Kasumi-1 (cell line): ENCODE data around the gene ATXN1.

Source experiments
- DNase-seq, 2 experiments: peaks; one replicate each; lab custom pipeline; 2025; lab: John Stamatoyannopoulos, UW

The ATXN1 gene

DNA sequence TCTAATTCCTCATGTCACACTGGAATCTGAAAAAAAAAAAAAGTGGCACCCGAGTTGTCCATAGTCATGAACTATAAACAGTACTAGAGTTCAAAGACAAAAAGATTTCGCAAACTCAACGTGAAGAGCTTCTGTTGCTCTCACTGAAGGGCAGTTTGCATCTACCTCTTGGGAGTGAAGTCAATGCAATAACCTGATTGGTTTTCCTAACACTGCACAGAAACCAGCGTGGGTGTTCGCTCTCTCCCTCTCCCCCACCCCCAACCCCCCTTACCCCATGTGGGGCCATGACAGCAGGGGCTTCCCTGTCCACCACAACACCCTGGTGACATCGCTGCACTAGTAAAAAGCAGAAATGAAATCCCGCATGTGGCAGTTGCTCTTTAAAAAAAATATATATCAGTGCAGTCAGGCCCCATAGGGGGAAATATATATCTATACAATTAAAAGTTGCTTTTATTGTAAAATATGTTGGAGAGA is 456.0 kb downstream of the ATXN1 start:
- peak in 1 of 2 experiments; percentile 1 for DNase-seq

DNA sequence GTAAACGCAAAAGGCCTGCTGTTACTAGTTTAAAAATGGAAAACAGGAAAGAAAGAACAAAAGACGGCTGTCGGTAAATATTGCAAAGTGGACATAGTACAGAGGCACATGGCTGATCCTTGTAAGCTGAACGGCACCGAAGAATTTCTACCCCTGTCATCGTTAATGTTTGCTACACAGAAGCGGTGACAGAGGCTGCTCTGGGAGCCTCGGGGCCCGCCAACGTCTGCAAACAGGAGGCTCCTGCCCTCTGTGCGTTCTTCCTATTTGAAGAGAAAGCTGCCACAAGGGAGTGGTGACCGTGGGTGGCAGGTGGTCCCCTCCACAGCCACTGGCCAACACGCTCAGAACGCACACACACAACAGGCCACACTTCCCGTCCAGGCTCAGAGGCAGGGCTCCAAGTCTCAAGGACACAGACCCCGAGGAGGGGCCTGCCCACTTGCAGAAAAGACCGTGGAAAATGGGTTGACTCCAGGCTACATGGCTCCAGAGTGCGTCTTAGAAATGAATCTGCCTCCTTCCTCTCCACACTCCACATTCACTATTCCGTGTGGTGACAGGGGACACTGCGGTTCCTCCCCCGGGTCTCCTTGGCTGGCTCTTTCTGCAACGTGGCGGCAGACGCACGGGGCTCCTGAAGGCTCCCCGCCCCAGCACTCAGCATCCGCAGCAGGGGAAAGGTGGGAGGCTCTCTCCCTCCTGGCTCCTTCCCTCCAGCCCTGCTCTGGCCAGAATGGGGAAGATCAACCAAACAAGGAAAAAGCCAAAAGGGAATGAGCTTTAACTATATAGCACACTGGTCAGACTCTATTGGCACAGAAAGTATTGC is 458.3 kb downstream of the ATXN1 start:
- no peak for DNase-seq

DNA sequence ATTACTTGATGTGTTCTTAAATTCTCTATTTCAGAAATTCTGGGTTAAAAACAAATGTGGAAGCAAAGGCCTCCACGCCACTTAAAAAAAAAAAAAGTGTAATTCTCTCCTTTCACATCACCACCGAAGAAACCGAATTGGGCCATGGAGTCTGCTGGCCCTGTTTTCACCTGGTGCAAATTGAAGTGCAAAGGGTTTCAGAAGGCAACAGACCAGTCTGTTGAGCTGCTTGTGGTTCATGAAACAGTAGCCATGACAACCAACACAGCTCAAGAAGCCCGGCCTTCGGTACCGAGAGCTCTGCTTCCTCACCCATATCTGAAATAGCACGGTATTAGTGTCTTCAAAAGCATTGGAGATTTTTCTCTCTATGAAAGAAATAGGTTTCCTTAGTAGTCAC is 459.7 kb downstream of the ATXN1 start:
- no peak for DNase-seq

- no peak for DNase-seq
Measured at GRCh38 chr6:16299861-16300260, 461.4 kb downstream of the ATXN1 start.

- DNase-seq: no peak
Measured at GRCh38 chr6:16296061-16296670, 465.1 kb downstream of the ATXN1 start.

DNA sequence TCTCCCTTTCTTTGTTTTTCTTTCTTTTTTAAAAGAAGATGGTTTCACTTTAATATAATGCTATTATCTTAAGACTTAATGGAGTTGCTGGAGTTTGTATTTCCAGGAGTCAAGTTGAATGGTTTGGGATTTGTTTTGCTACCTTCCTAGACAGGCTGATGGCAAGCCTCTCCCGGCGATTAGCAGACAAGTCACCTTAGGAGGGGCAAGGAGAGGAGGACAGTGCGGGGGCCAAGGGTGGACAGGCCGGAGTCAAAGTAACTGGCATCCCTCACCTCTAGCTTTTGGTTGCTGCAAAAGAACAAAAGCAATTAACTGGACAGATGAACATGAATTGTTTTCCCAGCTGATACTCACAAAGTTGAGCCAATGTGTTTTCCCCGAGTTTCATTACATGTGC is 465.8 kb downstream of the ATXN1 start:
- no peak for DNase-seq

- DNase-seq: no peak
Measured at GRCh38 chr6:16295060-16295459, 466.2 kb downstream of the ATXN1 start.

DNA sequence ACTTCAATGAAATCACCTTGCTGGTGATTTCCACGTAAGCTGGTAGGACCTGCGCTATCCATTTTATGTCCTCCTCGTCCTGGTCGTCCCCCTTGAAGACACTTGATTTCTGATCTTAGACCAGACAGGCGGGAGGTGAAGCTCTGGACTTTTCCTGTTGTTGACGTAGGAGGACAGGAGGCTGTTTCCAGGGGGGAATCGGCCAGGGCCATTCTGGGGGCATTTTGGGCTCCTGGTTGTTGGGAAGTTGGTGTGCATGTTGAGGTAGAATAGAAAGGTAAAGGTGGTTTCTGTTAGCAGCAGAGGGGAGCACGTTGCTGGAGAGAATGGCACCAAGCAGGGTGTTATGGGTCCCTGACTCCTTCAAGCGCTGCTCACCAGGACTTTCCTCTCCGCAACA is 466.9 kb downstream of the ATXN1 start:
- DNase-seq: no peak

DNA sequence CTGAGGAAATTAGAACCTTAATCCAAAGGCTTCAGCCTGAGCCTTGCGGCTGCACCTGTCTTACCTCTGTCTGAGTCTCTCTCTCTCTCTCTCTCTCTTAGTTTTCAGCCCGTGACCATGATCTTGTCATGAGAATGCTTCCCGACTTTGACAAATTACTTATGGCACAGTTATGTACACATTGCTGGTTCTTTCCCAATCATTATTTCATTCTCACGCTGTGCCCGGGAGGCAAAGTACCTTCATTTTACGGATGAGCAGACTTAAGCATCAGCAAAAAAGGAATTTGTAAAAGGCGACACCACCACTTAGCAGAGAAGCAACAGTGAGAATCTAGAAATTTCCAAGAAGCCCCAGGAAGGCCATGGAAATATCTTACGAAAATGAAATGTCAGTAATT is 468.3 kb downstream of the ATXN1 start:
- no peak for DNase-seq

DNA sequence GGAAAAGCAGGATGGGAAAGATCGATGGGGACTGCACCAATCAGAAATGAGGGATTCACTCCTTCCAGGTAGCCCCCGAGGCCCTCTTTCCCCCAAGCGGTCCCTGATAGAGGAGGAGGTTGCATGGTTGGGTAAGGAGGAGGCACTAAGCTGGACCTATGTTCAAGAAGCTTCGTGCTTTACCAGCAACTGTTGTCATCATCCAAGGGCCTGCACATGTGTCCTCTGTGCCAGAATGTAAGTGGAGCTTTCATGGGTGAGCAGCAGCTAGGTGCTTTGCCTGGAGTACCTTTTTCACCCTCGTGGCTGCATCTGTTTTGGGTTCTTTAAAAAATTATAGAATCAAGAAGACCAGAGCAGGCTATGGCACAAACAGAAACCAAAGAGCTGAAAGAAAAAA is 468.8 kb downstream of the ATXN1 start:
- DNase-seq: no peak

DNA sequence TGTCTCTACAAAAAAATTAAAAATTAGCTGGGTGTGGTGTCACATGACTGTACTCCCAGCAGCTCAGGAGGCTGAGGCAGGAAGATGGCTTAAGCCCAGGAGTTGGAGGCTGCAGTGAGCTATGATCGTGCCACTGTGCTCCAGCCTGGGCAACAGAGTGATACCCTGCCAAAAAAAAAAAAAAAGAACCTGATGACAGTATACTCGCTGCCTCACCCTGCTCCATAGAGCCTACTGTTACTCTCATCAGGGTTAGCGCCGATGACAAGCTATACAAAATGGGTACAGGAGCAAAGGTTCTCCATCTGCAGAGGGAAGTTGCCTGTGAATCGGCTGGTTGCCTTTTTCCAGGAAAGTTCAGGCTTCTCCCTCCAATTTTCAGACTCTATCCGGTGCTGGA is 469.5 kb downstream of the ATXN1 start:
- no peak for DNase-seq

- no peak for DNase-seq
Measured at GRCh38 chr6:16288163-16288562, 473.1 kb downstream of the ATXN1 start.

- DNase-seq: no peak
Measured at GRCh38 chr6:16286151-16286522, 475.1 kb downstream of the ATXN1 start.

- DNase-seq: no peak
Measured at GRCh38 chr6:16285467-16286150, 475.7 kb downstream of the ATXN1 start.

- DNase-seq: no peak
Measured at GRCh38 chr6:16284472-16284871, 476.8 kb downstream of the ATXN1 start.

GRCh38 chr6:16282370-16282769 is 478.9 kb downstream of the ATXN1 start:
- DNase-seq: no peak

GRCh38 chr6:16279243-16279642 is 482.0 kb downstream of the ATXN1 start:
- no peak for DNase-seq

DNA sequence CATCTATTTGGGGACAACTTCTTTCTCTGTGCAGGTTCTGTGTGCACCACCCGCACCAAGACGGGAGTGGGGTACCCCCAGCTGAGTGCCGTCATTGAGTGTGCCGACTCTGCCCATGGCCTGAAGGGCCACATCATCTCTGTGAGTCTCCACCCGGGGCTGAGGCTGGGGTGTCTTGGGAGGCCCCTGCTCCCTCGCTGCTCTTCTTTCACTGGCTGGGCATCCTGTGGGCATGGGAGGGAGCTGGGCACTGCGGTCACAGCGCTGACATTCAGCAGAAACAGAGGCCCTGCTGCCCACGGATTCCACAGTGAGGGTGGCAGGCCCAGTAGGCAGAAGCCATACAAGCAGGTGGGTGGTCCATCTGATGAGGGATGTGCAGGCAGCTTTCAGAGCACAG is 482.5 kb downstream of the ATXN1 start:
- DNase-seq: no peak

DNA sequence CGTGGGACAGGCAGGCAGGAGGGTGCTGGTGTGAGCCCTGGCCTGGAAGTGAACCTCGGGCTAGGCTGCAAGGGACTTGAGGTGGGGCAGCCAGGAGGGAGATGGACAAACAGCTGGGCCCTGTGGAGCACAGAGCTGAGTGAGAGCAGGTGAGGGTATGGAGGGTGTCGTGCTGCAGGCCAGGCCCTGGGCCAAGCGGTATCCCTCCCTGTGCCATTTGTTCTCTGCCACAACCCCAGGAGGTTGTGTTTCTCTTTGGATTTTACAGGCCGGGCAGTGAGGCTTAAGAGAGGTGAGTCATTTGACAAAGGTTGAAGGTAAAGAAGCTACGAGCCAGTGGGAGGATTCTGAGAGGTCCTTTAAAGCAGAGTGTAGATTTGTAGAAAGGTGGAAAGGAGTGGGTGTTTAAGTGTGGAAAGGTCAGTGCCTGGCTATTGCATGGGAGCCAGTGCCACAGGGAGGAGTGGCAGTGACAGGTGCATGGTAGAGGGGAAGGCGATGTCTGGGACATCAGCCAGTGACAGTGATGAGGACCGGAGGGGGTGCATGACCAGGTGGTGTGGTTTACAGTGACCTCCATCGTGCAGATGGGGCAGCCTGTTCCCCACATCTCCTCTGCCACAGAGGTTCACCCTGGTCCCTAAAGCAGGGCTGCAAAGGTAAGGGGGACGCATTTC is 483.1 kb downstream of the ATXN1 start:
- no peak for DNase-seq

DNA sequence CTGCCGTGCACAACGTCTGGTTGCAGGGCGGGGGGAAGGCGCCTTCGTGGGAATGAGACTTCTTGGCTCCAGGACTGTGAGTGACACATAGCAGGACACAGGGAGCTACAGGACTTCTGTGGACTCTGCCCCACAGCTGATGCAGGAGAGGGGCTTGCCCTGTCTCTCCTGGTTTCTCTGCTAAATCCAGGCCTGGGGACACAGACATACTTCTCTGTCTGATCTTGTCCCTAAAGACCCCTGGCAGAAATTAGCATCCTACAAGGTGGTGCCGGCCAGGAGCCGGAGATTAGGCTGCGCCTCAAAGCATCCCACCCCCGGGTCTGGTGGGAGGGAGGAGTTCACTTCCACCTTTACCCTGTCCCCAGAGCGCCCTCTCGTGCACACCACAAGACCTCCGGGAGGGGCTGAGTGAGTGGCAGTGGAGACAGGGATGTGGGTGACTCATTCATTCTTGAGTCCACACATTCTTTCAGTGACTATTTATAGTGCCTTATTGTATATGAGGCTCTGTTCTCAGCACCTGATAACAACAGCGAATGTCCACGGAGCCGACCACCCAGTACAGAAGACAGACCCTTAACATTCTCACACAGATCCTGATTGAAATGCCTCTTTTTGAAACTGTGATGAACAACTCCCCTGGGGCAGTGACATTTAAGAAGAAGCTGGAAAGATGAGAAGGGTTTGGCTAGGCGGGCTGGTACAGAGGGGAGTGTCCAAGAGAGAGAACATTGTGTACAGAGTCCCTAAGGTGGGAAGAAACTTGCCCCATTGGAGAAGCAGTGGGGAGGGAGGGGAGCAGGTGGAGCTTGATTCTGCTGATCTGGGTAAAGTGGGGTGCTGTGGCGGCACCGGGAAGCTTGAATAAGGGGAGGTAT is 483.9 kb downstream of the ATXN1 start:
- DNase-seq: peak; percentile 75 to 88

- DNase-seq: no peak
Measured at GRCh38 chr6:16274885-16275589, 486.2 kb downstream of the ATXN1 start.
